Kidney epithelial cell (primary cell): ENCODE data around the gene RO60. TPM values are rescaled to one million over a fixed set of nuclear protein-coding genes. Genes with fewer than 3 reads are reported as not detected.

Experiments used
- DNase-seq: peaks from one replicate; pipeline ENCODE4 v3.0.0-alpha.2; 2010; ENCODE audit warnings: low read depth
- H3K27me3 ChIP-seq: 2 replicates; pipeline ENCODE4 v1.6.0; 2011; ENCODE audit warnings: low read length; ENCODE audit not compliant: control insufficient read depth, insufficient read depth
- H3K36me3 ChIP-seq: 2 replicates; pipeline ENCODE4 v1.5.1; 2011; ENCODE audit warnings: low read length; ENCODE audit not compliant: control insufficient read depth, insufficient read depth
- H3K4me3 ChIP-seq: 2 replicates; pipeline ENCODE4 v1.5.1; 2011; ENCODE audit warnings: low read depth, mild to moderate bottlenecking, control low read depth, low read length
- total RNA-seq: library from RNA; depleted of rRNA; stranded (reverse); fragments of >200 nt; gene quantifications from 2 replicates; pipeline ENCODE4 v1.2.3, GENCODE V29; 2015
- TF ChIP-seq, protein P1 (sequence below): IDR thresholded peaks from 2 replicates; pipeline ENCODE4 v1.5.1; 2011; ENCODE audit warnings: mild to moderate bottlenecking, moderate library complexity, low read length, control low read depth, inconsistent platforms; ENCODE audit not compliant: insufficient read depth, poor library complexity, severe bottlenecking

Gene RO60
- total RNA-seq, 1 donor from 2014 or later = 96.7 TPM

DNA sequence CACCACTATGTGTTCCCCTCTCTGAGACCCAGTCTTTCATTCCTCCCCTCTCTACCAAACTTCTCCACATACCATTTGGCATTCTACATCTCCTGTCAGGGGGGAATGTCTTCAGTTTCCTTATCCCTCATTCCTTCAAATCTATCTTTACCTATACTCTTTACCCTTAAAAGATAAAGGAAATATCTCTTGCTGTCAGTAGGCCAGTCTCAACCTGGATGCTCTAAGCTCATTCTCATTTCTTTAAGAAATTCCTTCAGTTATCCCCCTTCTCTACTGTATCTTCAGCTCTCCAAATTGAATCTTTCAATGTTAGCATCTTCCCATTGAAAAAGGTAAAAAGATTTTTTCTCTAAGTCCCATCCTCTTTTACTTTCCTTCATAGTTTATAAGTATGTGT lies 6.5 kb downstream of the RO60 start:
- TF ChIP-seq, protein P1, sequence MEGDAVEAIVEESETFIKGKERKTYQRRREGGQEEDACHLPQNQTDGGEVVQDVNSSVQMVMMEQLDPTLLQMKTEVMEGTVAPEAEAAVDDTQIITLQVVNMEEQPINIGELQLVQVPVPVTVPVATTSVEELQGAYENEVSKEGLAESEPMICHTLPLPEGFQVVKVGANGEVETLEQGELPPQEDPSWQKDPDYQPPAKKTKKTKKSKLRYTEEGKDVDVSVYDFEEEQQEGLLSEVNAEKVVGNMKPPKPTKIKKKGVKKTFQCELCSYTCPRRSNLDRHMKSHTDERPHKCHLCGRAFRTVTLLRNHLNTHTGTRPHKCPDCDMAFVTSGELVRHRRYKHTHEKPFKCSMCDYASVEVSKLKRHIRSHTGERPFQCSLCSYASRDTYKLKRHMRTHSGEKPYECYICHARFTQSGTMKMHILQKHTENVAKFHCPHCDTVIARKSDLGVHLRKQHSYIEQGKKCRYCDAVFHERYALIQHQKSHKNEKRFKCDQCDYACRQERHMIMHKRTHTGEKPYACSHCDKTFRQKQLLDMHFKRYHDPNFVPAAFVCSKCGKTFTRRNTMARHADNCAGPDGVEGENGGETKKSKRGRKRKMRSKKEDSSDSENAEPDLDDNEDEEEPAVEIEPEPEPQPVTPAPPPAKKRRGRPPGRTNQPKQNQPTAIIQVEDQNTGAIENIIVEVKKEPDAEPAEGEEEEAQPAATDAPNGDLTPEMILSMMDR = no peak
- no peak for DNase-seq
- H3K27me3 ChIP-seq = no peaks in the 10 kb centered on the region
- H3K36me3 ChIP-seq = no peaks in the 10 kb centered on the region
- H3K4me3 ChIP-seq = no peak overlapping the region

GRCh38 chr1:193066606-193067005 lies 7.2 kb downstream of the RO60 start:
- no peak overlapping the region for H3K4me3 ChIP-seq
- no peaks in the 10 kb centered on the region for H3K27me3 ChIP-seq
- H3K36me3 ChIP-seq = no peaks in the 10 kb centered on the region
- TF ChIP-seq, protein P1 = no peak
- DNase-seq = no peak

GRCh38 chr1:193068013-193068412 lies 8.6 kb downstream of the RO60 start:
- Histone ChIP-seq H3K4me3 (no peak overlapping the region), H3K36me3 (no peaks in the 10 kb centered on the region), H3K27me3 (no peaks in the 10 kb centered on the region)
- TF ChIP-seq, protein P1 = no peak
- DNase-seq = no peak

- TF ChIP-seq, protein P1 = peak; percentile 54
- H3K4me3 ChIP-seq = no peak overlapping the region
- no peaks in the 10 kb centered on the region for H3K27me3 ChIP-seq
- no peak for DNase-seq
- no peaks in the 10 kb centered on the region for H3K36me3 ChIP-seq
Measured at GRCh38 chr1:193069748-193070385, 10.5 kb downstream of the RO60 start.

GRCh38 chr1:193070386-193070753 lies 11.0 kb downstream of the RO60 start:
- Histone ChIP-seq H3K27me3 (no peaks in the 10 kb centered on the region), H3K36me3 (no peaks in the 10 kb centered on the region), H3K4me3 (no peak overlapping the region)
- DNase-seq = no peak
- TF ChIP-seq, protein P1 = no peak

- no peak overlapping the region for H3K4me3 ChIP-seq
- H3K27me3 ChIP-seq = no peaks in the 10 kb centered on the region
- no peak for DNase-seq
- TF ChIP-seq, protein P1 = no peak
- no peaks in the 10 kb centered on the region for H3K36me3 ChIP-seq
Measured at GRCh38 chr1:193070942-193071341, 11.5 kb downstream of the RO60 start.
